NB4 (cell line): ENCODE results near the gene ELAPOR1.

ENCODE experiments used
- CTCF ChIP-seq: IDR thresholded peaks from one replicate; pipeline ENCODE4 v1.5.1; 2012; ENCODE audit warnings: low read depth, low read length
- POLR2A ChIP-seq: IDR thresholded peaks from 2 replicates; pipeline ENCODE4 v1.6.1; 2011; ENCODE audit warnings: mild to moderate bottlenecking; ENCODE audit not compliant: insufficient read length; ENCODE audit errors: extremely low read depth

GRCh38 chr1:109158433-109158832 is 44.5 kb downstream of the ELAPOR1 start:
- TF ChIP-seq CTCF (no peak), POLR2A (no peak)
